Heart left ventricle (tissue), 16 donors: ENCODE measurements around the gene ZNF37A. TPM values are rescaled to one million over a fixed set of nuclear protein-coding genes. Genes with fewer than 3 reads are reported as not detected.
"Not testable (repeated sequence)": the region's sequence is repeated elsewhere in the genome, so short reads cannot be mapped to it uniquely, and the experiment has no call there.

Source experiments
- ATAC-seq, 4 donors: fragments of 200-7000 bp; cut with Tn5 transposase; one replicate each; pipeline ENCODE4 v1.9.1; 2020 to 2022; ENCODE audit warnings: moderate library complexity in 4 of 4, mild to moderate bottlenecking in 3 of 4, moderate number of reproducible peaks in 1 of 4
- DNase-seq, 5 donors: peaks; one replicate each; pipeline ENCODE4 v3.0.0-alpha.2; 2020
- H3K27ac ChIP-seq, 12 donors: fragments of 200-600 bp; sonication (generic) in 4 of 12; one replicate each; pipeline versions ENCODE4 v1.5.0 to v1.8.0; 2016 to 2022; ENCODE audit warnings: mild to moderate bottlenecking in 2 of 12
- H3K27me3 ChIP-seq, 9 donors: fragments of 200-600 bp; sonication (generic) in 2 of 9; one replicate each; pipeline versions ENCODE4 v1.5.1 to v1.8.0; 2016 to 2022; ENCODE audit warnings: mild to moderate bottlenecking in 3 of 9
- H3K36me3 ChIP-seq, 9 donors: fragments of 200-600 bp; sonication (generic) in 2 of 9; one replicate each; pipeline versions ENCODE4 v1.5.0 to v1.8.0; 2018 to 2022; ENCODE audit warnings: mild to moderate bottlenecking in 2 of 9
- H3K4me1 ChIP-seq, 12 donors: fragments of 200-600 bp; sonication (generic) in 4 of 12; one replicate each; pipeline versions ENCODE4 v1.5.0 to v1.8.0; 2016 to 2022; ENCODE audit warnings: mild to moderate bottlenecking in 3 of 12
- H3K4me3 ChIP-seq, 12 donors: fragments of 200-600 bp; sonication (generic) in 4 of 12; one replicate each; pipeline versions ENCODE4 v1.5.0 to v1.8.0; 2017 to 2022; ENCODE audit warnings: mild to moderate bottlenecking in 9 of 12, moderate library complexity in 4 of 12
- H3K9me3 ChIP-seq, 12 donors: fragments of 200-600 bp; sonication (generic) in 4 of 12; one replicate each; pipeline versions ENCODE4 v1.5.0 to v1.8.0; 2016 to 2022; ENCODE audit warnings: mild to moderate bottlenecking in 1 of 12
- POLR2A ChIP-seq, 2 donors: fragments of 450-650 bp; IDR thresholded peaks; one replicate each; pipeline ENCODE4 v1.6.1; 2017; ENCODE audit warnings: antibody characterized with exemption in 2 of 2, mild to moderate bottlenecking in 2 of 2, moderate library complexity in 2 of 2
- WGBS, 4 donors: extraction: QIAGEN DNeasy Blood & Tissue Kit in 2 of 4; methylation state at CpG; one replicate each; pipeline versions ENCODE4 v1.1.5 to v1.1.7; 2013 to 2018; 5-methylcytosine and 5-hydroxymethylcytosine counted together
- intact Hi-C, 10 donors: fragments of 100-400 bp; cut with DNase I; formaldehyde crosslinking; loops; one replicate each; pipeline versions ENCODE4 v1.11.1 to v1.14.2; 2022
- polyA plus RNA-seq, 2 donors: library from polyadenylated mRNA; stranded (reverse); fragments of 200-250 nt; gene quantifications; one replicate each; pipeline ENCODE4 v1.2.3, GENCODE V29; 2013
- total RNA-seq, 9 donors: library from RNA; depleted of rRNA in 2 of 9; stranded (reverse); fragments of >200 nt in 2 of 9; fragmentation: NEBNext Ultra II Directional in 3 of 9; extraction: Animal tissue kit (Norgen Biotek cat#: 25700) in 3 of 9; gene quantifications; one replicate each; pipeline versions ENCODE4 v1.1.0 to v1.2.4, GENCODE V29; 2016 to 2023
- TF ChIP-seq, protein P1 (sequence below), 12 donors: fragments of 200-600 bp; sonication (generic) in 4 of 12; IDR thresholded peaks; one replicate each; pipeline versions ENCODE4 v1.5.0 to v1.8.0; 2018 to 2022; ENCODE audit warnings: antibody characterized with exemption in 12 of 12, mild to moderate bottlenecking in 5 of 12
- donor health status: ischemic (EF 13 %, LVEDD 7.1; RV severe dilation, severe dysfunction).
- donor health status: healthy with polysubstance abuse.
- donor health status: DM: no; HTN: yes; CAD: no.
- donor health status: DM: no; HTN: no; CAD: no.
- donor health status: ischemic (EF 25% LVEDD 6.9; RV normal size, moderate dysfunction).
- donor health status: ischemic (EF 25% LVEDD 5.7; RV mildly dilated, moderate dysfunction).
- donor health status: healthy.
- donor health status: DM: yes; HTN: yes; CAD: no.
- donor health status: ischemic (EF 35%, LVEDD 5.7; RV mildly dilated, moderate dysfunction).
- donor health status: nonischemic (EF 11% LVEDD 7.7; RV severe dilation, severe dysfunction).
- donor health status: DM: yes; HTN: yes; CAD: no.
- donor health status: PGD.
- donor health status: ischemic (EF 29% LVEDD 5.4; RV normal size, mild dysfunction).
- donor health status: nonischemic (EF 23%, LVEDD 6.1; RV moderate dilation, normal function).

Gene ZNF37A
- total and polyA plus RNA-seq, 11 donors: 5.5 to 10.0 (median 7.7) TPM

GRCh38 chr10:38076687-38077086 lies 17.4 kb upstream of the ZNF37A start:
- no peaks in the 10 kb centered on the region for H3K36me3 ChIP-seq
- no peaks in the 10 kb centered on the region for H3K4me1 ChIP-seq
- ATAC-seq (no peak), DNase-seq (no peak)
- intact Hi-C loops: no loop called here
- H3K4me3 ChIP-seq: no peak overlapping the region
- 66 to 78% (median 73%) methylated on average over 2 of the region's 2 CpGs for WGBS, 4 donors
- H3K9me3 ChIP-seq: peaks cover 0 to 8% (median 0%) of the 10 kb centered on the region in 12 donors
- no peak overlapping the region for H3K27ac ChIP-seq
- H3K27me3 ChIP-seq: peaks cover 0 to 3% (median 0%) of the 10 kb centered on the region in 9 donors
- no peak for TF ChIP-seq POLR2A (IDR thresholded peaks at IDR 0.05)
- TF ChIP-seq, protein P1, sequence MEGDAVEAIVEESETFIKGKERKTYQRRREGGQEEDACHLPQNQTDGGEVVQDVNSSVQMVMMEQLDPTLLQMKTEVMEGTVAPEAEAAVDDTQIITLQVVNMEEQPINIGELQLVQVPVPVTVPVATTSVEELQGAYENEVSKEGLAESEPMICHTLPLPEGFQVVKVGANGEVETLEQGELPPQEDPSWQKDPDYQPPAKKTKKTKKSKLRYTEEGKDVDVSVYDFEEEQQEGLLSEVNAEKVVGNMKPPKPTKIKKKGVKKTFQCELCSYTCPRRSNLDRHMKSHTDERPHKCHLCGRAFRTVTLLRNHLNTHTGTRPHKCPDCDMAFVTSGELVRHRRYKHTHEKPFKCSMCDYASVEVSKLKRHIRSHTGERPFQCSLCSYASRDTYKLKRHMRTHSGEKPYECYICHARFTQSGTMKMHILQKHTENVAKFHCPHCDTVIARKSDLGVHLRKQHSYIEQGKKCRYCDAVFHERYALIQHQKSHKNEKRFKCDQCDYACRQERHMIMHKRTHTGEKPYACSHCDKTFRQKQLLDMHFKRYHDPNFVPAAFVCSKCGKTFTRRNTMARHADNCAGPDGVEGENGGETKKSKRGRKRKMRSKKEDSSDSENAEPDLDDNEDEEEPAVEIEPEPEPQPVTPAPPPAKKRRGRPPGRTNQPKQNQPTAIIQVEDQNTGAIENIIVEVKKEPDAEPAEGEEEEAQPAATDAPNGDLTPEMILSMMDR (IDR thresholded peaks at IDR 0.05): no peak

GRCh38 chr10:38093318-38093717 lies 819 bp upstream of the ZNF37A start:
- intact Hi-C loops: loop anchor here in 7 of 10 donors (5.0 to 10.0 kb wide), 6 partner anchors 79 to 239 kb away; partner anchors contain the start of genes ZNF248 (in 6 of the 7), ZNF25 (in 5 of the 7) and ZNF33A (in 4 of the 7)
- H3K9me3 ChIP-seq: peaks cover 0 to 11% (median 0%) of the 10 kb centered on the region in 12 donors
- not testable (repeated sequence) for ATAC-seq, H3K27me3 ChIP-seq, DNase-seq
- peak overlapping the region in 9 of 12 donors; percentile 62 to 97 (median 86) for H3K4me3 ChIP-seq
- peak overlapping the region in 3 of 12 donors; percentile 64 to 91 (median 74) for H3K27ac ChIP-seq
- H3K36me3 ChIP-seq: peaks cover 0 to 28% (median 26%) of the 10 kb centered on the region in 9 donors
- 93 to 98% (median 94%) methylated on average over 15 of the region's 15 CpGs for whole genome bisulfite sequencing, 4 donors
- peaks cover 0 to 14% (median 8%) of the 10 kb centered on the region in 12 donors for H3K4me1 ChIP-seq

- peak; percentile 3 to 48 (median 18) for ATAC-seq
- peak in 1 of 5 donors; percentile 8 for DNase-seq
- TF ChIP-seq, protein P1 (IDR thresholded peaks at IDR 0.05): no peak
- TF ChIP-seq POLR2A (IDR thresholded peaks at IDR 0.05): no peak
- Histone ChIP-seq H3K4me3 (peak overlapping the region; percentile 43 to 97 (median 86)), H3K36me3 (peaks cover 0 to 33% (median 31%) of the 10 kb centered on the region in 9 donors), H3K27me3 (no peaks in the 10 kb centered on the region), H3K9me3 (peaks cover 0 to 15% (median 0%) of the 10 kb centered on the region in 12 donors), H3K27ac (peak overlapping the region in 9 of 12 donors; percentile 64 to 91 (median 85)), H3K4me1 (peaks cover 0 to 14% (median 8%) of the 10 kb centered on the region in 12 donors)
- intact Hi-C loops: loop anchor here in 8 of 10 donors (1.0 to 10.0 kb wide), 9 partner anchors 79 to 239 kb away; partner anchors contain the start of genes ZNF25 (in 8 of the 8), ZNF248 (in 6 of the 8) and ZNF33A (in 5 of the 8)
- WGBS, 4 donors: 10 to 13% (median 11%) methylated on average over 16 of the region's 16 CpGs
Measured at GRCh38 chr10:38093816-38094157, 350 bp upstream of the ZNF37A start.

DNA sequence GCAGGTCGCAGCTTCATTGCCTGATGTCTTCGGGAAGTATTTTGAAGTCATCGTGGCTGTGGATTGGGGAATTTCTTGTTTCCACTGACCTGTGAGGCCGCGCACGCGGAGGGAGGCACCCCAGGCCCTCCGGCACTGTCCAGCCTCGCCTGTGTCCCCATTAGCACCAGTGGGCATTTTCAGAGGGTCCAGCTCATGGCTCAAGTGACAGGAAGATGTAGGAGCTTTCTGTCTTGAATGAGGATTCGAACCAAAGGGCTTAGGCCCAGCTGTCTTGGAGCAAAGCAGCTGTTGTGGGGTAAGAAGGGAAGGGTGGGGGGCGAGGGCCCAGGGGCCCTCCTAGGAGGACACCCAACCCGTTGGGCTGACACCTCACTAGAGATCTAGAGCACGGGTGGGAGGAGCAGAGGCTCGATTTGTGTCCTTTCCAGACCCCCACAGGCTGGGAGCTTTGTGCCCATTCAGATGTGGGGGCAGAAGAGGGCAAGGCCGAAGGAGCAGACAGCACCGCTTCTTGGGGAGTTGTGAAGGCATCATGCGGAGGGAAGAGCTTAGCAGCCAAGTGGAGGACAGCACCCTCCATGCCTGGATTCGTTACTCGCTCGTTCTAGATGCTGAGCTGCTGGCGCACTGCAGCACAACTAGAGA lies 914 bp downstream of the ZNF37A start:
- DNase-seq (peak in 1 of 5 donors; percentile 20), ATAC-seq (peak in 1 of 4 donors; percentile 12)
- peak overlapping the region; percentile 53 to 91 (median 82) for H3K27ac ChIP-seq
- H3K27me3 ChIP-seq: no peaks in the 10 kb centered on the region
- TF ChIP-seq, protein P1 (IDR thresholded peaks at IDR 0.05): no peak
- no peak for TF ChIP-seq POLR2A (IDR thresholded peaks at IDR 0.05)
- peak overlapping the region; percentile 43 to 97 (median 86) for H3K4me3 ChIP-seq
- intact Hi-C loops: loop anchor here in 8 of 10 donors (1.0 to 10.0 kb wide), 9 partner anchors 80 to 240 kb away; partner anchors contain the start of genes ZNF25 (in 8 of the 8), ZNF248 (in 6 of the 8) and ZNF33A (in 5 of the 8)
- H3K36me3 ChIP-seq: peaks cover 0 to 45% (median 40%) of the 10 kb centered on the region in 9 donors
- H3K9me3 ChIP-seq: peaks cover 0 to 26% (median 8%) of the 10 kb centered on the region in 12 donors
- peaks cover 0 to 14% (median 8%) of the 10 kb centered on the region in 12 donors for H3K4me1 ChIP-seq
- WGBS, 4 donors: 56 to 72% (median 60%) methylated on average over 17 to 21 of the region's 21 CpGs
